Colon (tissue), 2 donors: Measurements from ENCODE around the gene SARDH.

Experiments used
- FAIRE-seq: peaks from 2 replicates; lab custom pipeline; 2012; peaks lifted over from hg19 to GRCh38; lab: Jason Lieb, UNC
- donor health status: control.
- donor health status: control.

Gene SARDH

GRCh38 chr9:133701981-133702797 is 36.0 kb downstream of the SARDH start:
- no peak for FAIRE-seq

GRCh38 chr9:133701321-133701980 is 36.7 kb downstream of the SARDH start:
- no peak for FAIRE-seq

GRCh38 chr9:133700819-133701320 is 37.3 kb downstream of the SARDH start:
- FAIRE-seq, result no peak

GRCh38 chr9:133699546-133699945 is 38.6 kb downstream of the SARDH start:
- no peak for FAIRE-seq

- no peak for FAIRE-seq
Measured at GRCh38 chr9:133696071-133696472, 42.1 kb downstream of the SARDH start.

GRCh38 chr9:133694686-133695085 is 43.5 kb downstream of the SARDH start:
- no peak for FAIRE-seq

GRCh38 chr9:133693703-133694529 is 44.2 kb downstream of the SARDH start:
- FAIRE-seq, result no peak

GRCh38 chr9:133693116-133693515 is 45.0 kb downstream of the SARDH start:
- FAIRE-seq, result no peak

- no peak for FAIRE-seq
Measured at GRCh38 chr9:133692364-133692985, 45.7 kb downstream of the SARDH start.

GRCh38 chr9:133691626-133692363 is 46.4 kb downstream of the SARDH start:
- FAIRE-seq, result no peak

GRCh38 chr9:133691191-133691590 is 47.0 kb downstream of the SARDH start:
- FAIRE-seq, result no peak

GRCh38 chr9:133690081-133690561 is 48.0 kb downstream of the SARDH start:
- FAIRE-seq, result no peak

GRCh38 chr9:133689151-133689763 is 48.9 kb downstream of the SARDH start:
- FAIRE-seq, result no peak

- no peak for FAIRE-seq
Measured at GRCh38 chr9:133687856-133688761, 50.0 kb downstream of the SARDH start.

- no peak for FAIRE-seq
Measured at GRCh38 chr9:133686642-133687575, 51.2 kb downstream of the SARDH start.

GRCh38 chr9:133685653-133686609 is 52.2 kb downstream of the SARDH start:
- no peak for FAIRE-seq

- no peak for FAIRE-seq
Measured at GRCh38 chr9:133684936-133685361, 53.2 kb downstream of the SARDH start.
